OCI-LY7 (cell line): ENCODE measurements around the gene CTDNEP1. TPM values are rescaled to one million over a fixed set of nuclear protein-coding genes. Genes with fewer than 3 reads are reported as not detected.

Experiments
- BruUV-seq: library from RNA; stranded (reverse); fragments of 400-500 nt; replicated peaks from 2 replicates; lab custom pipeline; 2021; lab: Mats Ljungman, UMichigan
- CTCF ChIA-PET: fragments of 300-600 bp; sonication (Branson Sonifier 250); formaldehyde crosslinking; loops from one replicate; lab custom pipeline; 2022; ENCODE audit warnings: antibody characterized with exemption; ENCODE audit not compliant: unreplicated experiment; lab: Charles Lee
- POLR2A ChIA-PET: fragments of 300-600 bp; sonication (Branson Sonifier 250); formaldehyde crosslinking; loops from one replicate; lab custom pipeline; 2022; ENCODE audit warnings: antibody characterized with exemption; lab: Charles Lee
- DNase-seq: peaks from one replicate; pipeline ENCODE4 v3.0.0-alpha.2; 2015; ENCODE audit warnings: low spot score
- H2AFZ ChIP-seq: fragments of 200-600 bp; sonication (generic), shearing (Covaris generic); 2 replicates; pipeline ENCODE4 v1.6.1; 2014; ENCODE audit warnings: mild to moderate bottlenecking, antibody characterized with exemption, low read length, moderate library complexity
- H3K27ac ChIP-seq: fragments of 200-600 bp; sonication (generic); 2 replicates; pipeline ENCODE4 v1.5.1; 2014; ENCODE audit warnings: mixed run types, low read depth, mild to moderate bottlenecking, moderate library complexity, low read length, inconsistent platforms; ENCODE audit not compliant: poor library complexity, severe bottlenecking
- H3K36me3 ChIP-seq: fragments of 200-600 bp; sonication (generic); 2 replicates; pipeline ENCODE4 v1.6.1; 2014; ENCODE audit warnings: mild to moderate bottlenecking, antibody characterized with exemption, low read length, moderate library complexity, mixed read lengths; ENCODE audit not compliant: insufficient read depth
- H3K4me1 ChIP-seq: fragments of 200-600 bp; sonication (generic); 2 replicates; pipeline ENCODE4 v1.5.1; 2014; ENCODE audit warnings: mild to moderate bottlenecking, low read length; ENCODE audit not compliant: insufficient read depth, poor library complexity, severe bottlenecking
- H3K4me2 ChIP-seq: fragments of 200-600 bp; sonication (generic); 2 replicates; pipeline ENCODE4 v1.6.1; 2014; ENCODE audit warnings: mild to moderate bottlenecking, low read length
- H3K4me3 ChIP-seq: fragments of 200-600 bp; sonication (generic); 2 replicates; pipeline ENCODE4 v1.5.1; 2014; ENCODE audit warnings: mild to moderate bottlenecking, low read depth, low read length; ENCODE audit not compliant: poor library complexity, severe bottlenecking
- H3K79me2 ChIP-seq: fragments of 200-600 bp; sonication (generic); 2 replicates; pipeline ENCODE4 v1.6.1; 2016; ENCODE audit warnings: low read depth, mild to moderate bottlenecking, low read length, moderate library complexity, mixed read lengths; ENCODE audit not compliant: insufficient read depth
- H3K9me2 ChIP-seq: fragments of 200-600 bp; sonication (generic); 2 replicates; pipeline ENCODE4 v1.6.1; 2016; ENCODE audit warnings: mild to moderate bottlenecking, low read length, mixed read lengths; ENCODE audit not compliant: insufficient read depth
- H3K9me3 ChIP-seq: fragments of 200-600 bp; sonication (generic); 2 replicates; pipeline ENCODE4 v1.6.1; 2014; ENCODE audit warnings: mild to moderate bottlenecking, mixed run types, low read length, mixed read lengths
- H4K20me1 ChIP-seq: fragments of 200-600 bp; sonication (generic); 2 replicates; pipeline ENCODE4 v1.6.1; 2014; ENCODE audit warnings: mild to moderate bottlenecking, antibody characterized with exemption, low read length, moderate library complexity, mixed read lengths; ENCODE audit not compliant: insufficient read depth
- CTCF ChIP-seq: fragments of 200-600 bp; sonication (generic); conservative IDR thresholded peaks from 2 replicates; pipeline ENCODE4 v1.5.1; 2014; ENCODE audit warnings: mild to moderate bottlenecking, antibody characterized with exemption, low read length, moderate library complexity, mixed read lengths
- EZH2phosphoT487 ChIP-seq: fragments of 200-600 bp; sonication (generic); IDR thresholded peaks from 2 replicates; pipeline ENCODE4 v1.6.1; 2018; ENCODE audit warnings: low read depth, borderline replicate concordance, mild to moderate bottlenecking, mixed run types, antibody characterized with exemption, low read length, moderate library complexity, mixed read lengths
- intact Hi-C: fragments of 100-400 bp; cut with micrococcal nuclease; formaldehyde crosslinking; loops from one replicate; pipeline ENCODE4 v1.10.0; 2022; ENCODE audit not compliant: unreplicated experiment
- total RNA-seq, 2 experiments: library from RNA; depleted of rRNA in 1 of 2; stranded (reverse); fragments of >200 nt in 1 of 2; shearing (Covaris generic) in 1 of 2; gene quantifications; 2 replicates each; pipeline ENCODE4 v1.2.3, GENCODE V29; 2014 to 2022

CTDNEP1 gene
- total RNA-seq, 2 experiments from 2014 or later = 52.1 to 173 TPM

GRCh38 chr17:7252176-7253043, 876 bp upstream of the CTDNEP1 start, which contains the start of gene ELP5:
Gene ELP5 (plus strand): TSS chr17:7252215. CDS start chr17:7252551, 336 bp downstream.
- peaks cover 26% of the 10 kb centered on the region for H3K4me1 ChIP-seq
- H4K20me1 ChIP-seq = peaks cover 18% of the 10 kb centered on the region
- peak; percentile 96 for DNase-seq
- BruUV-seq = TSS peak; percentile 83
- H2AFZ ChIP-seq = peak within 1 kb of the TSS; percentile 5; the same call in 1 of the 2 replicates
- peak within 1 kb of the TSS; percentile 71 for H3K27ac ChIP-seq
- ChIA-PET POLR2A (no interaction called here), CTCF (no interaction called here)
- intact Hi-C loops = loop anchor here (1.0 to 5.0 kb wide), 5 partner anchors 14 to 585 kb away; partner anchors contain the start of genes EIF5A, PHF23, POLR2A and SLC35G6
- H3K79me2 ChIP-seq = peaks cover 57% of the 10 kb centered on the region
- H3K36me3 ChIP-seq = peaks cover 49% of the 10 kb centered on the region
- TF ChIP-seq EZH2phosphoT487 (no peak), CTCF (peak; percentile 58)
- no peaks in the 10 kb centered on the region for H3K9me3 ChIP-seq
- no peaks in the 10 kb centered on the region for H3K9me2 ChIP-seq
- H3K4me3 ChIP-seq = peak within 1 kb of the TSS; percentile 83
- H3K4me2 ChIP-seq = peak within 1 kb of the TSS; percentile 100

DNA sequence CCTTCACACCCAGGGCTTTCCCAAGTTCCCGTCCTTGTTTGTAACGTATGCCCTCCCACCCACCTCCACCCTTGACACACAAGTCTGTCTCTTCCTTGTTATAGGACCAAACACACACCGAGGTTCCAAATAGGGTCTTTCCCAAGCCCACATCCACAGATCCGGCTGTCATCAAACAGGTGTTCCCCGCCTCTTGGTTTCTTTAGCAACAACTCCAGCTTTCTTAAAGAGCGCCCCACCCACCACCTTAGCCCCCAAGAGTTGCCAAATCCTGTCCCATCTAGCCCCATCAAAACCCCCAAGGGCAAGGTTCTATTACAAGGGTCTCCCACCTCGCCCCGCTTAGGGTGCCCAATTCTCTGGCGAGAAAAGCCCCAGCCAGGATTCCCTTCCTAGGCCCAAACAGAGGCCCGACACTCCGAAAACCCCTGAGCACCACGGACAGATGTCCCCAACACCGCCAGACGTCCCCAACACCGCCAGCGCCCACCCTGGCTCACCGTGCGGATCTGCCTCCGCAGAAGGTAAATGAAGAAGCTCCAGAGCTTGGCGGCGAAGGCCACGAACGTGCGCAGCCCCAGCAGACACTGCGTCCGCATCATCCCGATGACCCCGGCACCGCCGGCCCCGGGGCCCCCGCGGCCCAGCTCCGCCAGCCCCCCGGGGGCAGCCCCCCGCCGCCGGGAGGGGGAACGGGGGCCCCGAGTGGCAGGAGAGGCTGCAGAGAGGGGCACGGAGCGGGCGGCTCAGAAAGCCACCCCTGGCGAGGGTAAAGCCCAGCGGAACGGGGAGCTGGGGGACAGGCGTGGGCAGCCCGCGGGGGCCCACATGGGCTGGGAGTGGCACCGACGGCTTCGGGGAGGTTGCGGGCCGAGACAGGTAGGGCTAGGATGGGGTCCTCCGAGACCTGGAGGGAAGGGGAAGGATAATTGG, 573 bp downstream of the CTDNEP1 start:
- Histone ChIP-seq H2AFZ (no peak overlapping the region), H3K27ac (peak overlapping the region; percentile 71), H3K9me2 (no peaks in the 10 kb centered on the region), H3K9me3 (no peaks in the 10 kb centered on the region), H3K79me2 (peaks cover 71% of the 10 kb centered on the region), H3K4me2 (peak overlapping the region; percentile 100), H4K20me1 (peaks cover 18% of the 10 kb centered on the region), H3K4me3 (peak overlapping the region; percentile 83), H3K4me1 (peaks cover 26% of the 10 kb centered on the region), H3K36me3 (peaks cover 50% of the 10 kb centered on the region)
- intact Hi-C loops = loop anchor here (1.0 to 5.0 kb wide), 3 partner anchors 78 to 586 kb away; partner anchors contain the start of genes NEURL4, POLR2A and SLC35G6
- no TSS peak for BruUV-seq
- CTCF ChIA-PET = interaction anchor here (1.1 kb wide), 1 partner anchor 41 kb away, joined by 3 read pairs; no protein-coding TSS in a partner anchor
- TF ChIP-seq CTCF (no peak), EZH2phosphoT487 (no peak)
- DNase-seq = no peak
- POLR2A ChIA-PET = interaction anchor here (1.0 kb wide), 1 partner anchor 10 kb away, joined by 3 read pairs; no protein-coding TSS in a partner anchor
